ENCODE data around the gene FRMD8. TPM values are rescaled to one million over a fixed set of nuclear protein-coding genes. Genes with fewer than 3 reads are reported as not detected.

FRMD8 gene
- total RNA-seq, 2 donors from 2014 or later, result 20.0 to 46.8 TPM

DNA sequence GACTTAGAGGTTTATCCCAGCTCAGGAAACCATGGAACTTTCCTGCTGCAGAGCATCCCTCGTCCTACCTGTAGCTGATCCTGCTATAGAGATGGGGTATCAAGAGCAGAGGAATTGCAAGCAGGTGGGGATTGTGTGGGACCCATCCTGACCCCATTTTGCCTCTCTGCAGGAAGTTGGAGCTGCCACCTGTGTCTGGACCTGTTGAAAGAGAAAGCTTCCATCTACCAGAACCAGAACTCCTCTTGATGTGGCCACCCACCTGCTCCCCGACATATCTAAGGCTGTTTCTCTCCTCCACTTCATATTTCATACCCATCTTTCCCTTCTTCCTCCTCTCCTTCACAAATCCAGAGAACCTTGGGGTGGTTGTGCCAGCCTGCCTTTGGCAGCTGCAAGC lies 34.9 kb upstream of the FRMD8 start:
- peaks cover 19% of the 10 kb centered on the region for H3K4me1 ChIP-seq
- no peak overlapping the region for H3K27ac ChIP-seq
- H3K4me3 ChIP-seq, result no peak overlapping the region
- ATAC-seq, result no peak
- DNase-seq, result no peak
- intact Hi-C loops (cut with DNase I), result no loop called here
- 79 to 93% methylated on average over 2 of the region's 2 CpGs for WGBS, 2 donors
- H3K9me3 ChIP-seq, result no peaks in the 10 kb centered on the region
- H3K27me3 ChIP-seq, result no peaks in the 10 kb centered on the region
- peaks cover 10 to 35% of the 10 kb centered on the region in 2 donors for H3K36me3 ChIP-seq (replicated peaks in 1 of 2; ENCODE audit: insufficient read depth in 1 of 2, low read depth in 2 of 2)
- TF ChIP-seq POLR2A (IDR thresholded peaks at IDR 0.05), result no peak
- TF ChIP-seq, protein P1, sequence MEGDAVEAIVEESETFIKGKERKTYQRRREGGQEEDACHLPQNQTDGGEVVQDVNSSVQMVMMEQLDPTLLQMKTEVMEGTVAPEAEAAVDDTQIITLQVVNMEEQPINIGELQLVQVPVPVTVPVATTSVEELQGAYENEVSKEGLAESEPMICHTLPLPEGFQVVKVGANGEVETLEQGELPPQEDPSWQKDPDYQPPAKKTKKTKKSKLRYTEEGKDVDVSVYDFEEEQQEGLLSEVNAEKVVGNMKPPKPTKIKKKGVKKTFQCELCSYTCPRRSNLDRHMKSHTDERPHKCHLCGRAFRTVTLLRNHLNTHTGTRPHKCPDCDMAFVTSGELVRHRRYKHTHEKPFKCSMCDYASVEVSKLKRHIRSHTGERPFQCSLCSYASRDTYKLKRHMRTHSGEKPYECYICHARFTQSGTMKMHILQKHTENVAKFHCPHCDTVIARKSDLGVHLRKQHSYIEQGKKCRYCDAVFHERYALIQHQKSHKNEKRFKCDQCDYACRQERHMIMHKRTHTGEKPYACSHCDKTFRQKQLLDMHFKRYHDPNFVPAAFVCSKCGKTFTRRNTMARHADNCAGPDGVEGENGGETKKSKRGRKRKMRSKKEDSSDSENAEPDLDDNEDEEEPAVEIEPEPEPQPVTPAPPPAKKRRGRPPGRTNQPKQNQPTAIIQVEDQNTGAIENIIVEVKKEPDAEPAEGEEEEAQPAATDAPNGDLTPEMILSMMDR (IDR thresholded peaks at IDR 0.05), result no peak

DNA sequence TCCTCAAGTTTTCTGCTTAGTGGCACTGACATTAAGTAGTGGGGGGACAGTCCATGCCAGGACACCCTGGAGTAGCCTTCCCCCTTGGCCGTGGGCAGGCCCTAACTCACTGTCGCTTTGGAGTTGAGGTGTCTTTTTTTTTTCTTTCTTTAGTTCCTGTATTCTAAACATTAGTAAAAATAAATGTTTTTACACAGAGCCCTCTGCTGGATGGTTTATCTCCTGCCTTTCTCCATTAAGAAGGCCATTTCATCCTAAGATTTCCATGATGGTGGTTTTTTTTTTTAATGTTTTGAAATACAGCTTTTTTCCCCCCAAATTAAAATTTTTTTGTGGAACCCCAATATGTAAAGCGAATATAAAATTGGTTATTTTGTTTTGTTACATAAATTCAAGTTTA lies 33.7 kb upstream of the FRMD8 start:
- H3K36me3 ChIP-seq (replicated peaks in 1 of 2; ENCODE audit: insufficient read depth in 1 of 2, low read depth in 2 of 2), result peaks cover 5 to 27% of the 10 kb centered on the region in 2 donors
- 70 to 92% methylated on average over 3 of the region's 3 CpGs for WGBS, 2 donors
- DNase-seq, result no peak
- intact Hi-C loops (cut with DNase I), result no loop called here
- peaks cover 19% of the 10 kb centered on the region for H3K4me1 ChIP-seq
- H3K27ac ChIP-seq, result no peak overlapping the region
- no peak overlapping the region for H3K4me3 ChIP-seq
- TF ChIP-seq POLR2A (IDR thresholded peaks at IDR 0.05), result no peak
- TF ChIP-seq, protein P1 (IDR thresholded peaks at IDR 0.05), result peak in 1 of 7 experiments; percentile 20
- no peaks in the 10 kb centered on the region for H3K9me3 ChIP-seq
- ATAC-seq, result no peak
- no peaks in the 10 kb centered on the region for H3K27me3 ChIP-seq

DNA sequence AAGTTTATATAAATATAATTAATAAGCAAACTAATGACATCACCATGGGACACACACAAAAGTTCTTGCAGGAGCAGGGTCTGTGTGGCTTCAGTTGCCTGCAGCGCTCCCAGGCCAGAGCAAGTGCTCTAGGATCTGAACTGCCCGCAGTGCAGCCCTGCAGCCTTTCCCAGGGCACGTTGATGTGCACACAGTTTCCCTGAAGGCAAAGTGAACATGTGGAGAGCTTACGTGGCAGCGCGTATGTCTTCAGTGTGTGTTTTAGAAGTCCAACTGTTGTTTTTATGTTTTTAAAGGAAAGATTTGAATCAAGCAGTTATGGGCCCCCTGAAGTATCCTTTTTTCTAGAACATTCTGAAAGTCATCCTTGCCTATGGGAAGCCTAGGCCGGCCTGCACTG lies 33.1 kb upstream of the FRMD8 start:
- intact Hi-C loops (cut with DNase I), result no loop called here
- H3K9me3 ChIP-seq, result no peaks in the 10 kb centered on the region
- H3K27ac ChIP-seq, result no peak overlapping the region
- DNase-seq (no peak), ATAC-seq (no peak)
- no peak overlapping the region for H3K4me3 ChIP-seq
- 73 to 87% methylated on average over 7 of the region's 7 CpGs for WGBS, 2 donors
- TF ChIP-seq, protein P1 (IDR thresholded peaks at IDR 0.05), result no peak
- TF ChIP-seq POLR2A (IDR thresholded peaks at IDR 0.05), result no peak
- peaks cover 19% of the 10 kb centered on the region for H3K4me1 ChIP-seq
- no peaks in the 10 kb centered on the region for H3K27me3 ChIP-seq
- peaks cover 0 to 24% of the 10 kb centered on the region in 2 donors for H3K36me3 ChIP-seq (replicated peaks in 1 of 2; ENCODE audit: insufficient read depth in 1 of 2, low read depth in 2 of 2)

DNA sequence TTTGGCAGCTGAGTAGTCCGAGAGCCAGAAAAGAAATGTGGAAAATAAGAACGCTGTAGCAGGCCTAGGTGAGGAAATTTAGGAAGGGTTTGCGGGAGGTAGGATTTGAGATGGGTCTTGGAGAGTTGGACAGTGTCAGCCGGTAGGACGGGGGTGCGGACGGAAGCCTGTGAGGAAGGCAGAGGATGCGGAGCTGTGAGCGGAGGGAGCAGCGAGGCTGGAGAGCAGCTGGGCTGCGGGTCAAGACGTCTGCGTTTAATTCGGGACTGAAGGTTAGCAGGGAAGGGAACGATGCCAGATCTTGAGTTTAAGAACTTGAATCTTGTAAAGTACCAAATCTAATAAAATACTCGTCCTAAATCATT lies 32.6 kb upstream of the FRMD8 start:
- Histone ChIP-seq H3K4me3 (no peak overlapping the region), H3K4me1 (peaks cover 19% of the 10 kb centered on the region), H3K27me3 (no peaks in the 10 kb centered on the region), H3K9me3 (no peaks in the 10 kb centered on the region), H3K27ac (peak overlapping the region in 3 of 4 donors; percentile 26 to 74 (median 53)), H3K36me3 (replicated peaks in 1 of 2; ENCODE audit: insufficient read depth in 1 of 2, low read depth in 2 of 2) (peaks cover 0 to 20% of the 10 kb centered on the region in 2 donors)
- 21 to 24% methylated on average over 16 of the region's 16 CpGs for WGBS, 2 donors
- TF ChIP-seq, protein P1 (IDR thresholded peaks at IDR 0.05), result no peak
- no peak for TF ChIP-seq POLR2A (IDR thresholded peaks at IDR 0.05)
- intact Hi-C loops (cut with DNase I), result no loop called here
- DNase-seq, result no peak
- ATAC-seq, result peak; percentile 0

DNA sequence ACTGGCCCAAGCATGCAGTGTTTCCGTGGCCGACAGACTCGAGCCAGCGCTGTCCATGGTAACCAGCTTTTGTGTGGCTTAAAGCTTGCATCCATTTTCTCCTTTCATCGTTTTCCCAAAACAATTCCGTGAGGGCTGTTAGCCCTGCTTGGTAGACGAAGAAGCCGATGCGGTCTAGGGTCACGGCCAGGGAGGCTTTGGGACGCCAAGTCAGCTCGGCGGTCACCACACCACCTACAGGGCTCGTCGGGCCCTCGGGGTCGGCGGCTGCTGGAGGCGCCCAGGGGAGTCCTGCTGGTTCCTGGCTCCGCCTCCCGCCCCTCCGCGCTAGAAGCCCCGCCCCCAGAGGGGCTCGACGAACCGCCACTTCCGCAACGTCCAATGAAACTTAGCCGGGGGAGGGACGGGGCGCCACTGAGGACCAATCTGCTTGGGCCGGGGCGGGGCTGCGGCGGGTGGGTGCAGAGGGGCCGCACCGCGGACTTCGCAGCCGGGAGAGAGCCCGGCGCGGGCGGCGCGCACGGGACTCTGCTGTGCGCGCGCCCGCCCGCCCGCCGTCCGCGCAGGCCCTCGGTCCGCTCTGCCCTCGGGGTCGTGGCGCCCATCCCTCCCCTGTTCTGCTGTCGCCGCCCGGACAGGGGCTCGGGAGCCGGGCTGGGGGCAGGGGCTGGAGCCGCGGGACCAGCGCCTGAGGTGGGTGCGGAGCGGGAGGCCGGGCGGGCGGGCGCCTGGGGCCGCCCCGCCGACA lies 32.0 kb upstream of the FRMD8 start, which contains the start of gene TIGD3:
TSS of gene TIGD3 (plus strand) at position 487 of the 748 bp plus-strand sequence. CDS start 1,058 bp downstream, outside the sequence.
- 0 to 1% methylated on average over 20 to 62 of the region's 79 CpGs for WGBS, 2 donors
- Histone ChIP-seq H3K36me3 (replicated peaks in 1 of 2; ENCODE audit: insufficient read depth in 1 of 2, low read depth in 2 of 2) (peaks cover 0 to 15% of the 10 kb centered on the region in 2 donors), H3K27ac (peak within 1 kb of the TSS in 3 of 4 donors; percentile 26 to 74 (median 53)), H3K27me3 (no peaks in the 10 kb centered on the region), H3K4me1 (peaks cover 19% of the 10 kb centered on the region), H3K4me3 (peak within 1 kb of the TSS; percentile 11 to 46), H3K9me3 (no peaks in the 10 kb centered on the region)
- DNase-seq, result peak; percentile 97 to 99 (median 98)
- TF ChIP-seq POLR2A (IDR thresholded peaks at IDR 0.05), result peak in 2 of 3 donors; percentile 35 to 46
- TF ChIP-seq, protein P1 (IDR thresholded peaks at IDR 0.05), result no peak
- ATAC-seq, result peak; percentile 97
- intact Hi-C loops (cut with DNase I), result loop anchor here (5.0 kb wide), 1 partner anchor 108 kb away; no protein-coding TSS in a partner anchor

Data from body of pancreas (tissue), 4 donors.